Tibial artery (tissue), 4 donors: ENCODE measurements around the gene DACH1.

Source experiments
- DNase-seq, 2 donors: peaks; one replicate each; pipeline ENCODE4 v3.0.0-alpha.2; 2019
- H3K27ac ChIP-seq, 2 donors: fragments of 200-600 bp; sonication (generic) in 1 of 2; 1 replicate in 1 of 2; 2 replicates in 1 of 2; pipeline ENCODE4 v1.5.1; 2018 to 2019; ENCODE audit warnings: mild to moderate bottlenecking in 1 of 2
- H3K27me3 ChIP-seq, 2 donors: fragments of 200-600 bp; sonication (generic) in 1 of 2; one replicate each; pipeline versions ENCODE4 v1.5.1 to v1.6.0; 2016 to 2019
- H3K36me3 ChIP-seq, 3 donors: fragments of 200-600 bp; sonication (generic) in 2 of 3; one replicate each; pipeline ENCODE4 v1.5.1; 2016 to 2019; ENCODE audit warnings: mild to moderate bottlenecking in 2 of 3
- H3K4me1 ChIP-seq, 4 donors: fragments of 200-600 bp; sonication (generic) in 2 of 4; 1 replicate in 3 of 4; 2 replicates in 1 of 4; pipeline ENCODE4 v1.5.1; 2016 to 2019
- H3K4me3 ChIP-seq, 2 donors: fragments of 200-600 bp; sonication (generic) in 1 of 2; 1 replicate in 1 of 2; 2 replicates in 1 of 2; pipeline ENCODE4 v1.5.1; 2018 to 2019; ENCODE audit warnings: mild to moderate bottlenecking in 2 of 2
- H3K9me3 ChIP-seq, 3 donors: fragments of 200-600 bp; sonication (generic) in 1 of 3; one replicate each; pipeline ENCODE4 v1.5.1; 2016 to 2019
- intact Hi-C: fragments of 100-400 bp; cut with DNase I; formaldehyde crosslinking; loops from one replicate; pipeline ENCODE4 v1.15.0; 2023; ENCODE audit warnings: low total_unique reads
- TF ChIP-seq, protein P1 (sequence below), 2 experiments: fragments of 200-600 bp in 1 of 2; fragments of 450-650 bp in 1 of 2; IDR thresholded peaks; one replicate each; pipeline ENCODE4 v1.5.1; 2017 to 2019; ENCODE audit warnings: antibody characterized with exemption in 2 of 2, mild to moderate bottlenecking in 1 of 2, moderate library complexity in 1 of 2

The DACH1 gene

DNA sequence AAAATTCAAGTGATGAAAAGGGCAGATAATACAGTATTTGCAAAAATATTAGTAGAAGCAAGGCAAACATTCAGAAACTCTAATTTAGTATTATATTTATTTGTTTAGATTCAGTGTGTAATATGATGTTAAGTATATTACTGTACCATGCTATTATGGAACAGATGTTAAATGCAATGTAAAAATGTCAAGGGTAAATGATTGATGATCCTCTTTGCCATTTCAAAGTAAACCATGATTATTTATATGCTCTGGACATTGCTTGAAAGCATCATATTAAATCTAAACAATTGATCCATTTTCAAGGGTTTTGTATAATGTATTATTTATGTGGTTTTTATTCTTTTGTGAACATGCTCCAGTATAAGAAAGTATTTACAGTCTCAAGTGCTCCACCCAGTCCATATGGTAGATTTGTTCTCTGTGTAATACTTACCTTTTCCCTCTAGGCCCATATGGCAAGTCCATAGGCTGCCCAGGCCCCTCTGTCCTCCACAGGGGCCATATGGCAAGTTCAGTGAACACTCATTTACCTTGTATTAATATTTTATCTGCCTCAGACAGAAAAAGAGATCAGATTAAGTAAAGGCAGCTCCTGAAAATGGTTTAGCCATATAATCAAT, 353.5 kb downstream of the DACH1 start:
- Histone ChIP-seq H3K9me3 (no peaks in the 10 kb centered on the region), H3K27me3 (no peaks in the 10 kb centered on the region), H3K36me3 (no peaks in the 10 kb centered on the region), H3K4me3 (no peak overlapping the region), H3K4me1 (no peaks in the 10 kb centered on the region), H3K27ac (no peak overlapping the region)
- TF ChIP-seq, protein P1, sequence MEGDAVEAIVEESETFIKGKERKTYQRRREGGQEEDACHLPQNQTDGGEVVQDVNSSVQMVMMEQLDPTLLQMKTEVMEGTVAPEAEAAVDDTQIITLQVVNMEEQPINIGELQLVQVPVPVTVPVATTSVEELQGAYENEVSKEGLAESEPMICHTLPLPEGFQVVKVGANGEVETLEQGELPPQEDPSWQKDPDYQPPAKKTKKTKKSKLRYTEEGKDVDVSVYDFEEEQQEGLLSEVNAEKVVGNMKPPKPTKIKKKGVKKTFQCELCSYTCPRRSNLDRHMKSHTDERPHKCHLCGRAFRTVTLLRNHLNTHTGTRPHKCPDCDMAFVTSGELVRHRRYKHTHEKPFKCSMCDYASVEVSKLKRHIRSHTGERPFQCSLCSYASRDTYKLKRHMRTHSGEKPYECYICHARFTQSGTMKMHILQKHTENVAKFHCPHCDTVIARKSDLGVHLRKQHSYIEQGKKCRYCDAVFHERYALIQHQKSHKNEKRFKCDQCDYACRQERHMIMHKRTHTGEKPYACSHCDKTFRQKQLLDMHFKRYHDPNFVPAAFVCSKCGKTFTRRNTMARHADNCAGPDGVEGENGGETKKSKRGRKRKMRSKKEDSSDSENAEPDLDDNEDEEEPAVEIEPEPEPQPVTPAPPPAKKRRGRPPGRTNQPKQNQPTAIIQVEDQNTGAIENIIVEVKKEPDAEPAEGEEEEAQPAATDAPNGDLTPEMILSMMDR (IDR thresholded peaks at IDR 0.05), result no peak
- intact Hi-C loops, result no loop called here
- no peak for DNase-seq

GRCh38 chr13:71503781-71504180, 363.2 kb downstream of the DACH1 start:
- Histone ChIP-seq H3K36me3 (no peaks in the 10 kb centered on the region), H3K4me1 (no peaks in the 10 kb centered on the region), H3K27ac (no peak overlapping the region), H3K27me3 (no peaks in the 10 kb centered on the region), H3K9me3 (no peaks in the 10 kb centered on the region), H3K4me3 (no peak overlapping the region)
- intact Hi-C loops, result no loop called here
- DNase-seq, result no peak
- TF ChIP-seq, protein P1 (IDR thresholded peaks at IDR 0.05), result no peak

DNA sequence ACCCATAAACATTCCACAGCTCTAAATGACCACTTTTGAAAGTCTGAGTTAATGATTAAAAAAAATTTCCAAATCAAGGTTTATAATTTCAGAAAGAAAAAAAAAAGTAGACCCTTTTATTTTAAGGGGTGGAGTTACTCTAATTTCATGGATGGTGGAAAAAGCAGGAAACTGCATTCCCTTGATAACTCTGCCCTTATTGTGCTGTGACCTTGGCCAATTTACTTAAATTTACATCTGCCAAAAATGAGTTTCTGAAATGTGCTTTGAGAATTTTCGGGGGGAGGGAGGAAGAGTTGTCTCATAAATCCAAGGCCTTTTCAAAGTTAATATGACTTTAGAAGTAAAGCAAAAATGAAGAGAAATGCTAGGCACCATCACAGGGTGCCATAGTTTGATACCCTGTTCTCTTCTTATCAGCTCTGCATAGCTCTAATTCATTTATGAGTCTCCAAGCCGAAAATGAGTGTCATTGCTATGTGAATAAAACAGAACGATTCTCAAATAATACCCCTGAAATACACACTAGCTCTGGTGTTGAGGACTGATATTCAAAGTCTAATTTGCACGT, 367.0 kb downstream of the DACH1 start:
- no peaks in the 10 kb centered on the region for H3K27me3 ChIP-seq
- H3K4me1 ChIP-seq, result no peaks in the 10 kb centered on the region
- no peak overlapping the region for H3K27ac ChIP-seq
- no peaks in the 10 kb centered on the region for H3K36me3 ChIP-seq
- TF ChIP-seq, protein P1 (IDR thresholded peaks at IDR 0.05), result no peak
- no peaks in the 10 kb centered on the region for H3K9me3 ChIP-seq
- intact Hi-C loops, result no loop called here
- DNase-seq, result no peak
- no peak overlapping the region for H3K4me3 ChIP-seq

DNA sequence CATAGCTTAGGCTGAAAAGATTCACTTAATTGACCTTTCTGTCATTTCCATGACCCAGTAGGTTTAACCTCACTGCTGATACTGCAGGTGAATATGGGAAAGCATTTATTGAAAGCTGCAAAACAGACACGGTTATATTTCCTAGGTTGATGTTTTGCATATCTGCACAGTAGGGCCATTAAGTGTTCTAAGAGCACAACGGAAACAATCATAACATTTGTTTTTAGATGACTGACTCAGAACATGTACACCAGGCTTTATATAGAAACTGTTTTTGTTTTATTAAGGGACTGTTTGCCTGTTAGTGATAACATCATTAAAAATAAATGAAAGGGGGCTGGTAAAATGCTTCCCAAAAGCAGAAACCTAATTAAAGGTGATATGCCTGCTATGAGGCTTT, 367.8 kb downstream of the DACH1 start:
- H3K27me3 ChIP-seq, result no peaks in the 10 kb centered on the region
- no peaks in the 10 kb centered on the region for H3K36me3 ChIP-seq
- no peaks in the 10 kb centered on the region for H3K9me3 ChIP-seq
- DNase-seq, result no peak
- no peak overlapping the region for H3K4me3 ChIP-seq
- TF ChIP-seq, protein P1 (IDR thresholded peaks at IDR 0.05), result no peak
- H3K4me1 ChIP-seq, result no peaks in the 10 kb centered on the region
- intact Hi-C loops, result no loop called here
- H3K27ac ChIP-seq, result no peak overlapping the region

- intact Hi-C loops, result no loop called here
- Histone ChIP-seq H3K36me3 (no peaks in the 10 kb centered on the region), H3K9me3 (no peaks in the 10 kb centered on the region), H3K27ac (no peak overlapping the region), H3K4me1 (no peaks in the 10 kb centered on the region), H3K4me3 (no peak overlapping the region), H3K27me3 (no peaks in the 10 kb centered on the region)
- TF ChIP-seq, protein P1 (IDR thresholded peaks at IDR 0.05), result no peak
- no peak for DNase-seq
Observed at GRCh38 chr13:71493189-71493588, 373.8 kb downstream of the DACH1 start.
